ENCODE measurements around the gene EDIL3.

DNA sequence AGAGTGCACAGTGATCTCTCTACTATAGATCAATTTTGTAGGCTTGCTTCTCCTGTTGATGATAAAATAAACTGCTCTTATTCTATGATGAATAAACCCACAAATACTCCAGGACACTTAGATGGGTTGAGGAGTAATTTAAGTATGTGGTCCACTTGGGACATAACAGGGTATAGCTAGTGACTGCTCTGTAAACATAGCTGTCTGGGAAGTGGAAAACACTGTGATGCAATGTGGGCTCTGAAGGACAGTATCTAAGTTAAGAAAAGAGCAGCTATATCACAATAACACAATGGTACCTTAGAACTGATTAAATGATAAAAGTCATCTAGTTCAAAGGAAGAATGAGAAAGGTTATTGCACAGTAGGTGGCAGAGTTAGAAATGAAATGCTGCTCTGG, 369.7 kb downstream of the EDIL3 start:
- TF ChIP-seq, protein P1, sequence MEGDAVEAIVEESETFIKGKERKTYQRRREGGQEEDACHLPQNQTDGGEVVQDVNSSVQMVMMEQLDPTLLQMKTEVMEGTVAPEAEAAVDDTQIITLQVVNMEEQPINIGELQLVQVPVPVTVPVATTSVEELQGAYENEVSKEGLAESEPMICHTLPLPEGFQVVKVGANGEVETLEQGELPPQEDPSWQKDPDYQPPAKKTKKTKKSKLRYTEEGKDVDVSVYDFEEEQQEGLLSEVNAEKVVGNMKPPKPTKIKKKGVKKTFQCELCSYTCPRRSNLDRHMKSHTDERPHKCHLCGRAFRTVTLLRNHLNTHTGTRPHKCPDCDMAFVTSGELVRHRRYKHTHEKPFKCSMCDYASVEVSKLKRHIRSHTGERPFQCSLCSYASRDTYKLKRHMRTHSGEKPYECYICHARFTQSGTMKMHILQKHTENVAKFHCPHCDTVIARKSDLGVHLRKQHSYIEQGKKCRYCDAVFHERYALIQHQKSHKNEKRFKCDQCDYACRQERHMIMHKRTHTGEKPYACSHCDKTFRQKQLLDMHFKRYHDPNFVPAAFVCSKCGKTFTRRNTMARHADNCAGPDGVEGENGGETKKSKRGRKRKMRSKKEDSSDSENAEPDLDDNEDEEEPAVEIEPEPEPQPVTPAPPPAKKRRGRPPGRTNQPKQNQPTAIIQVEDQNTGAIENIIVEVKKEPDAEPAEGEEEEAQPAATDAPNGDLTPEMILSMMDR (IDR thresholded peaks at IDR 0.05) = no peak
- no peak for TF ChIP-seq EZH2 (IDR thresholded peaks at IDR 0.05; ENCODE audit: borderline replicate concordance, insufficient read depth, low read depth, low read length, poor library complexity, severe bottlenecking)

Measured in B cell (primary cell).